HG03108 (cell line): ENCODE data around the gene PPAN.

ENCODE experiments used
- ATAC-seq: cut with Tn5 transposase; IDR thresholded peaks from one replicate; pipeline ENCODE4 v1.9.1; 2021; ENCODE audit warnings: moderate library complexity; ENCODE audit not compliant: unreplicated experiment

Gene PPAN

GRCh38 chr19:10112895-10113591 lies 6.9 kb downstream of the PPAN start:
- no peak for ATAC-seq

GRCh38 chr19:10113592-10113963 lies 7.4 kb downstream of the PPAN start:
- no peak for ATAC-seq

GRCh38 chr19:10113964-10114650 lies 7.9 kb downstream of the PPAN start:
- no peak for ATAC-seq

GRCh38 chr19:10114651-10115391 lies 8.7 kb downstream of the PPAN start:
- no peak for ATAC-seq

GRCh38 chr19:10115392-10116084 lies 9.4 kb downstream of the PPAN start:
- no peak for ATAC-seq

GRCh38 chr19:10116085-10116865 lies 10.1 kb downstream of the PPAN start:
- ATAC-seq = no peak

GRCh38 chr19:10116866-10117616 lies 10.9 kb downstream of the PPAN start:
- ATAC-seq = no peak

GRCh38 chr19:10118960-10119359 lies 12.8 kb downstream of the PPAN start:
- no peak for ATAC-seq

GRCh38 chr19:10120538-10121189 lies 14.5 kb downstream of the PPAN start:
- no peak for ATAC-seq

GRCh38 chr19:10122045-10122444 lies 15.9 kb downstream of the PPAN start:
- no peak for ATAC-seq

GRCh38 chr19:10124429-10124828 lies 18.3 kb downstream of the PPAN start:
- no peak for ATAC-seq

GRCh38 chr19:10126213-10126639 lies 20.1 kb downstream of the PPAN start:
- no peak for ATAC-seq

GRCh38 chr19:10132905-10133304 lies 26.7 kb downstream of the PPAN start:
- ATAC-seq = no peak

- no peak for ATAC-seq
These were observed 27.4 kb downstream of the PPAN start for GRCh38 chr19:10133596-10133995.

GRCh38 chr19:10134040-10134439 lies 27.9 kb downstream of the PPAN start:
- no peak for ATAC-seq

GRCh38 chr19:10135551-10136334 lies 29.6 kb downstream of the PPAN start:
- ATAC-seq = no peak

GRCh38 chr19:10136936-10137335 lies 30.8 kb downstream of the PPAN start:
- no peak for ATAC-seq
